GM19043 (cell line): ENCODE results near the gene PCCB.
"Not testable (repeated sequence)": the region's sequence is repeated elsewhere in the genome, so short reads cannot be mapped to it uniquely, and the experiment has no call there.

Source experiments
- ATAC-seq: cut with Tn5 transposase; IDR thresholded peaks from one replicate; pipeline ENCODE4 v1.9.1; 2021; ENCODE audit warnings: low read depth; ENCODE audit not compliant: unreplicated experiment

PCCB gene

DNA sequence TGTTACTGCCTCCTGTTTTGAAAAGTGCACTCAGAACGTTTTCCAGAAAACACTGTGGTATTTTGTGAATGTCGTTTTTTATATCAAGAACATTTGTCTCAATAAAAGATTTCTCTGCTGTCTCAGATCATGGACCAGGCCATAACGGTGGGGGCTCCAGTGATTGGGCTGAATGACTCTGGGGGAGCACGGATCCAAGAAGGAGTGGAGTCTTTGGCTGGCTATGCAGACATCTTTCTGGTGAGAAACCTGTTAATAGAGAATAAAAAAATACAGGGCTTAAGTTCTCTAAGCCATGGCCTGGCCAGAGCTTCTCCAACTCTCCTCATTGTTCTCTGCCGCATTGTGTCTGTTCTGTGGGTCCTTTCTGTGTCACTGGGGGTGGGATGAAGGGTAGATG, 11.7 kb downstream of the PCCB start:
- no peak for ATAC-seq

DNA sequence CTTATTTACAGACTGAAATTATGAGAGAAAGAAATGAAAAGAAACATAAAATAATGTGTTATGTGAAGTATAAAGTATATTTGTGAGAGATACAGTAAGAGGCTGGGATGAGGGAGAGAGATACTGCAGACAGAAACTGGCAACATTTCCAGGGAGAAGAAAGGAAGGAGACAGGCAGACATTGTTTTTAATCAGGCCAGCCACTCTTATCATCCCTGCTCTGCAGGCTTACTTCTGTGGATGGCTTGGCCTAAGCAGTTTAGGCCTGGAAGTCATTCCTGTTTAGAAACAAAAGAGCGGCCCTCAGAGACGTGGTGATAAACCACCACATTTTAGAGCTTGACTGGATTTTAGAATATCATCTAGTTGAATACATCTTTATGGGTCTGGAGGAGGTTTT, 12.4 kb downstream of the PCCB start:
- no peak for ATAC-seq

DNA sequence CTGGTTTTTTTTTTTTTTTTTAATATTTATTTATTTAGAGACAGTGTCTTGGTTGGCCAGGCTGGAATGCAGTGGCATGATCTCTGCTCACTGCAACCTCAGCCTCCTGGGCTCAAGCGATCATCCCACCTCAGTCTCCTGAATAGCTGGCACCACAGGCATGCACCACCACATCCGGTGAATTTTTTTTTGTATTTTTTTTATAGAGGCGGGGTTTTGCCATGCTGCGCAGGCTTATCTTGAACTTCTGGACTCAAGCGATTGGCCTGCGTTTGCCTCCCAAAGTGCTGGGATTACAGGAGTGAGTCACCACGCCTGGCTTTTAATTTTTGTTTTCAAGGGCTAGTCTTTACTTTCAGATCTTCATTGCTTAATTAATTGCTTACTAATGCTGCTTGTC, 13.1 kb downstream of the PCCB start:
- ATAC-seq: no peak

GRCh38 chr3:136266468-136267125, 16.5 kb downstream of the PCCB start:
- ATAC-seq: peak; percentile 69

GRCh38 chr3:136267235-136267634, 17.1 kb downstream of the PCCB start:
- ATAC-seq: no peak

DNA sequence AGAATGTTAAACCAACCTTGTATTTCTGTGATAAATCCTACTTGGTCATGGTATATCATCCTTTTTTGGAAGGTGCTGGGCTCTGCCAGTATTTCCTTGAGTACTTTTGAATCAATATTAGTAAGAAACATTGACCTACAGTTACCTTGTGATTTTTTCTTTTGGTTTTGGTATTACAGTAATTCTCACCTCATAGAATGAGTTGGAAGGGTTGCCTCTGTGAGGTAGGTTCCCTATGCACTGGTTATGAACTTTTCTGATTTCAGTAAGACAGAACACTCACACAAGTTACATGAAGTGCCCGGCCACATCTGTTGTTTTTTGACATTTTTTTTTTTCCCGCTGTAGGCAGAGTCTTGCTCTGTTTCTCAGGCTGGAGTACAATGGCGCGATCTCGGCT, 20.0 kb downstream of the PCCB start:
- ATAC-seq: peak; percentile 44

- not testable (repeated sequence) for ATAC-seq
Observed at GRCh38 chr3:136271626-136272025, 21.5 kb downstream of the PCCB start.

DNA sequence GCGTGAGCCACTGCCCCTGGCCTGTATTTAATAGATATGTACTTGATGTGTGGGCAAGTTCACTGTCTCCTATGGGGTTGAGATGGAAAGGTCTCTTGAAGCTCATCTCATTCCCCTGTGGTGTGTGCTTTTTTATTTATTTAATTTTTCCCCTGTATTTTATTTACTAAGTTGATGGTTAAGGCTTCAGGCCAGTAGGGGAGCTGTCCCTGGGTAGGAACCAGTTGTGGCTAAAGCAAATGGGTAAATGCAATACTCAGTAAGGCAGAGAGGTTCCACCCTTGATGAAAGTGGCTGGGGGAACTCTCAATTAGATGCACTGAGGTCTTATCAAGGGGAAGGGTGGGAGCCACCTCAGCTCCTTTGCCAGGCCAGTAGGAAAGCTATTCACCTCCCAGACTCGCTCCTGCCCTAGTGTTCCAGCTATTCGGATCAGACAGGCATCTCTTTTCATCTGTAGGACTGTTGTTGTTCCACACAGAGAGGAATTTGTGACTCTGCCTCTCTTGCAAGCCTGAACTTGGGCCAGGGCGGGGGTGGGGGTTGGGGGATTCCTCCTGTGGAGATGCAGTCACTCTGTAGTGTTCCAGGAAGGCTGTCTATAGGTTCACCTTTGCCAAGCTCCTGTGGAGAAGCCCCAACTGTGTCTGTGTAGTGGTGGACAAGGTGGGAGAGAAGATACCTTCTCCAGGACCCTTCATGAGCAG, 26.1 kb downstream of the PCCB start:
- ATAC-seq: no peak

- no peak for ATAC-seq
Observed at GRCh38 chr3:136277115-136277514, 27.0 kb downstream of the PCCB start.

GRCh38 chr3:136277634-136278033, 27.5 kb downstream of the PCCB start:
- ATAC-seq: no peak

GRCh38 chr3:136279092-136279491, 29.0 kb downstream of the PCCB start:
- ATAC-seq: no peak

GRCh38 chr3:136280961-136281360, 30.8 kb downstream of the PCCB start:
- no peak for ATAC-seq

- no peak for ATAC-seq
Observed at GRCh38 chr3:136281966-136282520, 31.9 kb downstream of the PCCB start.

DNA sequence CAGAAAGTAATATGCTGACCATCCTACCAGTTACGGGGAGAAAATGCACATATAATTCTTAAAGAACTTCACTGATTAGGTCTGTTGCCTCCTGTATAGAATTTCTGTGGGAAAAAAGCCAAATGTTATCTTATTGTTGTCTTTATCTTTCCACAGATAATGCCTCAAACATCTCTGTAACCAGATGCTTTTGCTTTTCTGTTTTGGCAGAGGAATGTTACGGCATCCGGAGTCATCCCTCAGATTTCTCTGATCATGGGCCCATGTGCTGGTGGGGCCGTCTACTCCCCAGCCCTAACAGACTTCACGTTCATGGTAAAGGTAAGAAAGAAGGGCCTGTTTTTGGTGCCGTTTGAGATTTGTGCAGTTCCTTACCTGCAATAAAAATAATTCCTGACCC, 33.5 kb downstream of the PCCB start:
- no peak for ATAC-seq

- no peak for ATAC-seq
Observed at GRCh38 chr3:136291302-136291701, 41.2 kb downstream of the PCCB start.

- ATAC-seq: no peak
Observed at GRCh38 chr3:136292500-136292899, 42.4 kb downstream of the PCCB start.

GRCh38 chr3:136293279-136293678, 43.1 kb downstream of the PCCB start:
- ATAC-seq: no peak

DNA sequence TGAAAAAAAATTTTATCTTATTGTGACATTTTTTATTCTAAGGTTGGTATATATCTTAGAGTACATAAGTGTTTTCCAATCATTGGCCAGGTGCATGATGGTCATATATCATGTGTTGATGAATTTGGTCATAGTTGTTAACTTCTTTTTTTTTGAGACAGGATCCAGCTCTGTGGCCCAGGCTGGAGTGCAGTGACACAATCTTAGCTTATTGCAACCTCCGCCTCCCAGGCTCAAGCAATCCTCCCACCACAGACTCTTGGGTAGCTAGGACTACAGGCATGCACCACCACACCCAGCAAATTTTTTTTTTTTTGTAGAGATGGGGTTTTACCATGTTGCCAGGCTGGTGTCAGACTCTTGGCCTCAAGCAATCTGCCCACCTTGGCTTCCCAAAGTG, 44.0 kb downstream of the PCCB start:
- no peak for ATAC-seq

DNA sequence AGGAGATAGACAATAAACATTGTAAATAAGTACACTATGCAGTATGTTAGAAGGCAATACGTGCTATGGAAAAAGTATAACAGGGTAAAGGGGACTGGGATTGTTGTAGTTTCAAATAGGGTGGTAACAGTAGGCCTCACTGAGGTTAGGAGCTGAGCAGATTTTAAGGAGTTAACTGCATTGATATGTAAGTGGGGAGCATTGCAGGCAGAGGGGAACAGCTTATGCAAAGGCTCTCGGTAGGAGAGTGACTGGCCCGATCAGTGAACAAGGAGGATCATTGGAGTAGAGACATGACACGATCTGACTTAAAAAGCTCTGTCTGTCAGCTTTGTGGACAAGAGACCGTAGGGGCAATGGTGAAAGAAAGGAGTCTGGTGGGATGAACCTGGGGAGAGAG, 46.8 kb downstream of the PCCB start:
- ATAC-seq: no peak

DNA sequence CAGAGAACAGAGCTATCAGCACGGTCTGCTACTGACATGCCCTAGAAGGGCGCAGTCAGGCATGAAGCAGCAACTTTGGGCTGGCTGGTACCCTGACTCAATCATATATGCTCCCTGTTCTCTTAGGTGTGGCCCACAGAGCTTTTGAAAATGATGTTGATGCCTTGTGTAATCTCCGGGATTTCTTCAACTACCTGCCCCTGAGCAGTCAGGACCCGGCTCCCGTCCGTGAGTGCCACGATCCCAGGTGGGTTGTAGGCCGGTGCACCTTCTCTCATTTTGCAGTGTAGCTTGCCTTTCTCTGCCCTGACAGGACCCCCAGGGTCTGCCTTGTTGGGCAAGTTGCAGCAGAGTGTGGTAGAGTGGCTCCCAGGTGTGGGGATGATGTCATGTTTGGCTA, 47.7 kb downstream of the PCCB start:
- no peak for ATAC-seq

DNA sequence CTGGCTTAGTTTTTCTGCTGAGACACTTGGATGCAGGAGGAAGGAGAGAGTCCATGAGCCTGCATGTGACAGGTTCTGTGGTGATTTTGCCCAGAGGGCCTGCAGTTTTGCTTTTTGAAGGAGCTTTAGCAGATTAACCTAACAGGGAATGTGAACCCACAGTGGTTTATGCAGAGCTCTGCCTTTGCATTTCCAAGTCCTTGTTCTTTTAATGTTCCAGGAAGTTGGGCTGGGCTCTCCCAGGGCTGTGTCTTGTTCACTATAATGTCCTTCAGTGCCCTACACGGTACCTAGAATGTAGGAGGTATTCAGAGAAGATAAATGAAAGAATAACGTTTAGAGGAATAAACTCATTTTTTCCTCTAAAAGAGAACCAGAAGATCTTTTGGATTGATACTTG, 50.3 kb downstream of the PCCB start:
- no peak for ATAC-seq

GRCh38 chr3:136305879-136306278, 55.7 kb downstream of the PCCB start:
- ATAC-seq: no peak
